K562 (cell line): ENCODE measurements around the gene MRPL9. TPM values are rescaled to one million over a fixed set of nuclear protein-coding genes. Genes with fewer than 3 reads are reported as not detected.

Source experiments
- BRCA1 ChIP-seq, 2 experiments: fragments of 450-650 bp in 1 of 2; sonication (generic) in 1 of 2; formaldehyde crosslinking in 1 of 2; IDR thresholded peaks; 2 replicates each; pipeline versions ENCODE4 v1.5.0 to v1.6.1; 2017 to 2020; ENCODE audit warnings: mild to moderate bottlenecking in 1 of 2, missing genetic modification reagents in 1 of 2
- CCNT2 ChIP-seq: IDR thresholded peaks from 2 replicates; pipeline ENCODE4 v1.6.1; 2011; ENCODE audit warnings: borderline replicate concordance, low read depth, mild to moderate bottlenecking, moderate library complexity, mixed read lengths, low read length; ENCODE audit not compliant: insufficient read length; ENCODE audit errors: extremely low read depth
- CXXC5 ChIP-seq: fragments of 250-450 bp; sonication (Bioruptor Pico); IDR thresholded peaks from 2 replicates; pipeline ENCODE4 v1.8.0; 2022; ENCODE audit warnings: inconsistent platforms, mild to moderate bottlenecking, moderate library complexity
- EP400 ChIP-seq: fragments of 450-650 bp; IDR thresholded peaks from 2 replicates; pipeline ENCODE4 v1.6.1; 2017; ENCODE audit warnings: antibody characterized with exemption, mild to moderate bottlenecking, moderate library complexity
- HDAC2 ChIP-seq: fragments of 450-650 bp; IDR thresholded peaks from 2 replicates; pipeline ENCODE4 v1.6.1; 2016; ENCODE audit warnings: mild to moderate bottlenecking
- HNRNPL ChIP-seq: fragments of 200-400 bp; formaldehyde crosslinking; IDR thresholded peaks from 2 replicates; pipeline ENCODE4 v1.6.1; 2017; ENCODE audit warnings: low read depth, mild to moderate bottlenecking, low read length
- MTA3 ChIP-seq: fragments of 450-650 bp; formaldehyde crosslinking; IDR thresholded peaks from 2 replicates; pipeline ENCODE4 v1.6.1; 2017; ENCODE audit warnings: mild to moderate bottlenecking, borderline replicate concordance
- NEUROD1 ChIP-seq: fragments of 150-350 bp; IDR thresholded peaks from 2 replicates; pipeline ENCODE4 v1.6.1; 2014; ENCODE audit warnings: borderline replicate concordance, low read length, low read depth; ENCODE audit not compliant: partially characterized antibody
- ZNF780A ChIP-seq: fragments of 250-450 bp; sonication (Bioruptor Pico); IDR thresholded peaks from 2 replicates; pipeline ENCODE4 v1.5.0; 2021; ENCODE audit warnings: mild to moderate bottlenecking
- polyA plus RNA-seq, 8 experiments: library from polyadenylated mRNA; depleted of rRNA in 4 of 8; stranded (reverse) in 5 of 8; unstranded in 3 of 8; fragments of >200 nt; fragmentation: Nextera tagmentation in 2 of 8; fragmentation: Illumina TruSeq in 1 of 8; extraction: Ambion mirVana in 2 of 8; extraction: Trizol in 1 of 8; gene quantifications; 2 replicates each; pipeline versions ENCODE4 v1.2.1 to v1.2.3, GENCODE V29; 2011 to 2014; ENCODE audit warnings: inconsistent platforms in 1 of 8, missing spikeins in 1 of 8
- total RNA-seq, 7 experiments: library from RNA; depleted of rRNA in 6 of 7; stranded (reverse); fragments of >200 nt in 6 of 7; fragmentation: Illumina TruSeq in 2 of 7; extraction: Trizol in 2 of 7; gene quantifications; 2 replicates each; pipeline versions ENCODE4 v1.2.1 to v1.2.3, GENCODE V29; 2011 to 2021; ENCODE audit warnings: low replicate concordance in 1 of 7
- TF ChIP-seq, protein P1 (sequence below): sonication (generic); formaldehyde crosslinking; IDR thresholded peaks from 2 replicates; pipeline ENCODE4 v1.8.1; 2023; ENCODE audit warnings: mild to moderate bottlenecking, missing genetic modification reagents
- TF ChIP-seq, protein P2 (sequence below): fragments of 200-800 bp; sonication (Bioruptor generic); IDR thresholded peaks from 2 replicates; pipeline ENCODE4 v1.6.1; 2017; ENCODE audit warnings: missing genetic modification characterization, missing compliant biosample characterization
- TF ChIP-seq, protein P3 (sequence below): sonication (generic); formaldehyde crosslinking; IDR thresholded peaks from 2 replicates; pipeline ENCODE4 v1.8.0; 2022; ENCODE audit warnings: mild to moderate bottlenecking, missing genetic modification reagents
- TF ChIP-seq, protein P4 (sequence below), 2 experiments: fragments of 450-650 bp in 1 of 2; sonication (generic) in 1 of 2; formaldehyde crosslinking in 1 of 2; IDR thresholded peaks; 2 replicates each; pipeline versions ENCODE4 v1.7.1 to v1.9.0; 2016 to 2022; ENCODE audit warnings: inconsistent platforms in 1 of 2, mild to moderate bottlenecking in 1 of 2, missing genetic modification reagents in 1 of 2

The MRPL9 gene
- total and polyA plus RNA-seq, 9 of the 15 experiments (the other 6 are each of a cell fraction or from before 2014, with no cell fraction given) = 38.0 to 162 (median 111) TPM

DNA sequence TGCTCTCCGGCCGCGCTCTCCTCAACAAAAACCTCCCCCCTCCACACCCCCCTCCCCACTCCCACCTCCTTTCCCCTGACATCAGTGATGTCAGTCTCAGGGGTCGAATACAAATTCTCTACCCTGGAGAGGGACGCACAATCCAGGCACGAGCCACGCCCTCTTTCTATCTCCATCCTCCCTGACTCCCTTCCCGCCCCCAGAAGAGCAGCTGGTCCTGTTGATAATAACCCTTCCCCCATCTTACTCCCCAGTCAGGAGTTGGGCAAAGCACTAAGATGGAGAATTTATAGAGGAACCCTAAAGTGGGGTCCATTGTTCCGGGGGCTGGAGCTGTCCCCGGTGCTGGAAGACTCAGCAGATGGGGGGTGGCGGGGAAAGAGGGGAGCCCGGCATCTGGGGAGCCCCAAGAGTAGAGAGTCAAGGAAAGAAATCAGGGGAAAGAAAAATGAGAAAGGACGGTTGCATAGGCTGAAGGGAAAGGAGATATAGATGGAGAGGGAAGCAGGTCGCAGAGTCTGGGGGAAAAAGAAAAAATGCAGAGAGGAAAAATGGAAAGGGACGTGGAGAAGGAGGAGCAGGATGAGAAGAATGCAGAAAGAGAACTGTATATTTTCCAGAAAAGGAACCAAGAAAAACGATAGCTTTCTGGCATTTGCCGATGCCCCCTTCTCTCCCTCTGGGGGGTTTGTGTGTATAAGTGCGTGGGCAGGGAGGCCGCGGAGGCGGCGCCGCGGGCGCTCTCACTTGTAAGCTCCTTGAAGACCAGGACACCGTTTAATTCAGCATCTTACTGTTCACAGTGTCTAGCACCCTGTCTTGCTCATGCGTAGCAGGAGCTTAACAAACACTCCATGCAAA, 46.3 kb downstream of the MRPL9 start, which contains the start of gene CELF3 (continued):
- TF ChIP-seq EP400 (no peak), HNRNPL (no peak), BRCA1 (IDR thresholded peaks at IDR 0.05) (no peak), BRCA1 (CRISPR knock-in tag; IDR thresholded peaks at IDR 0.05) (no peak), CXXC5 (CRISPR knock-in tag) (no peak), MTA3 (no peak), CCNT2 (no peak), HDAC2 (peak; percentile 89), ZNF780A (CRISPR knock-in tag) (no peak), NEUROD1 (peak; percentile 32)
- TF ChIP-seq, protein P1, sequence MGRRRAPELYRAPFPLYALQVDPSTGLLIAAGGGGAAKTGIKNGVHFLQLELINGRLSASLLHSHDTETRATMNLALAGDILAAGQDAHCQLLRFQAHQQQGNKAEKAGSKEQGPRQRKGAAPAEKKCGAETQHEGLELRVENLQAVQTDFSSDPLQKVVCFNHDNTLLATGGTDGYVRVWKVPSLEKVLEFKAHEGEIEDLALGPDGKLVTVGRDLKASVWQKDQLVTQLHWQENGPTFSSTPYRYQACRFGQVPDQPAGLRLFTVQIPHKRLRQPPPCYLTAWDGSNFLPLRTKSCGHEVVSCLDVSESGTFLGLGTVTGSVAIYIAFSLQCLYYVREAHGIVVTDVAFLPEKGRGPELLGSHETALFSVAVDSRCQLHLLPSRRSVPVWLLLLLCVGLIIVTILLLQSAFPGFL (CRISPR knock-in tag) = no peak
- TF ChIP-seq, protein P2, sequence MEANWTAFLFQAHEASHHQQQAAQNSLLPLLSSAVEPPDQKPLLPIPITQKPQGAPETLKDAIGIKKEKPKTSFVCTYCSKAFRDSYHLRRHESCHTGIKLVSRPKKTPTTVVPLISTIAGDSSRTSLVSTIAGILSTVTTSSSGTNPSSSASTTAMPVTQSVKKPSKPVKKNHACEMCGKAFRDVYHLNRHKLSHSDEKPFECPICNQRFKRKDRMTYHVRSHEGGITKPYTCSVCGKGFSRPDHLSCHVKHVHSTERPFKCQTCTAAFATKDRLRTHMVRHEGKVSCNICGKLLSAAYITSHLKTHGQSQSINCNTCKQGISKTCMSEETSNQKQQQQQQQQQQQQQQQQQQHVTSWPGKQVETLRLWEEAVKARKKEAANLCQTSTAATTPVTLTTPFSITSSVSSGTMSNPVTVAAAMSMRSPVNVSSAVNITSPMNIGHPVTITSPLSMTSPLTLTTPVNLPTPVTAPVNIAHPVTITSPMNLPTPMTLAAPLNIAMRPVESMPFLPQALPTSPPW = peak; percentile 74
- TF ChIP-seq, protein P3, sequence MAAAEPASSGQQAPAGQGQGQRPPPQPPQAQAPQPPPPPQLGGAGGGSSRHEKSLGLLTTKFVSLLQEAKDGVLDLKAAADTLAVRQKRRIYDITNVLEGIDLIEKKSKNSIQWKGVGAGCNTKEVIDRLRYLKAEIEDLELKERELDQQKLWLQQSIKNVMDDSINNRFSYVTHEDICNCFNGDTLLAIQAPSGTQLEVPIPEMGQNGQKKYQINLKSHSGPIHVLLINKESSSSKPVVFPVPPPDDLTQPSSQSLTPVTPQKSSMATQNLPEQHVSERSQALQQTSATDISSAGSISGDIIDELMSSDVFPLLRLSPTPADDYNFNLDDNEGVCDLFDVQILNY (CRISPR knock-in tag) = no peak
- TF ChIP-seq, protein P4, sequence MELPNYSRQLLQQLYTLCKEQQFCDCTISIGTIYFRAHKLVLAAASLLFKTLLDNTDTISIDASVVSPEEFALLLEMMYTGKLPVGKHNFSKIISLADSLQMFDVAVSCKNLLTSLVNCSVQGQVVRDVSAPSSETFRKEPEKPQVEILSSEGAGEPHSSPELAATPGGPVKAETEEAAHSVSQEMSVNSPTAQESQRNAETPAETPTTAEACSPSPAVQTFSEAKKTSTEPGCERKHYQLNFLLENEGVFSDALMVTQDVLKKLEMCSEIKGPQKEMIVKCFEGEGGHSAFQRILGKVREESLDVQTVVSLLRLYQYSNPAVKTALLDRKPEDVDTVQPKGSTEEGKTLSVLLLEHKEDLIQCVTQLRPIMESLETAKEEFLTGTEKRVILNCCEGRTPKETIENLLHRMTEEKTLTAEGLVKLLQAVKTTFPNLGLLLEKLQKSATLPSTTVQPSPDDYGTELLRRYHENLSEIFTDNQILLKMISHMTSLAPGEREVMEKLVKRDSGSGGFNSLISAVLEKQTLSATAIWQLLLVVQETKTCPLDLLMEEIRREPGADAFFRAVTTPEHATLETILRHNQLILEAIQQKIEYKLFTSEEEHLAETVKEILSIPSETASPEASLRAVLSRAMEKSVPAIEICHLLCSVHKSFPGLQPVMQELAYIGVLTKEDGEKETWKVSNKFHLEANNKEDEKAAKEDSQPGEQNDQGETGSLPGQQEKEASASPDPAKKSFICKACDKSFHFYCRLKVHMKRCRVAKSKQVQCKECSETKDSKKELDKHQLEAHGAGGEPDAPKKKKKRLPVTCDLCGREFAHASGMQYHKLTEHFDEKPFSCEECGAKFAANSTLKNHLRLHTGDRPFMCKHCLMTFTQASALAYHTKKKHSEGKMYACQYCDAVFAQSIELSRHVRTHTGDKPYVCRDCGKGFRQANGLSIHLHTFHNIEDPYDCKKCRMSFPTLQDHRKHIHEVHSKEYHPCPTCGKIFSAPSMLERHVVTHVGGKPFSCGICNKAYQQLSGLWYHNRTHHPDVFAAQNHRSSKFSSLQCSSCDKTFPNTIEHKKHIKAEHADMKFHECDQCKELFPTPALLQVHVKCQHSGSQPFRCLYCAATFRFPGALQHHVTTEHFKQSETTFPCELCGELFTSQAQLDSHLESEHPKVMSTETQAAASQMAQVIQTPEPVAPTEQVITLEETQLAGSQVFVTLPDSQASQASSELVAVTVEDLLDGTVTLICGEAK (IDR thresholded peaks at IDR 0.05) = peak; percentile 66
- TF ChIP-seq, protein P4 (CRISPR knock-in tag; IDR thresholded peaks at IDR 0.05) = no peak
